Brain microvascular endothelial cell (primary cell): Measurements from ENCODE around the gene ACSL6.
A peak's percentile ranks its signal among the peaks of the same experiment; 100 is the strongest.

Source experiments
- DNase-seq: peaks from one replicate; pipeline ENCODE4 v3.0.0-alpha.2; 2020
- H3K27ac ChIP-seq: fragments of 250-450 bp; sonication (Bioruptor Pico); 2 replicates; pipeline ENCODE4 v1.5.1; 2020; ENCODE audit warnings: mild to moderate bottlenecking, moderate library complexity
- H3K27me3 ChIP-seq: fragments of 250-450 bp; sonication (Bioruptor Pico); replicated peaks from 2 replicates; pipeline ENCODE4 v1.5.1; 2020; ENCODE audit warnings: mild to moderate bottlenecking
- H3K36me3 ChIP-seq: fragments of 250-450 bp; sonication (Bioruptor Pico); replicated peaks from 2 replicates; pipeline ENCODE4 v1.5.1; 2020; ENCODE audit warnings: mild to moderate bottlenecking
- H3K4me3 ChIP-seq: 2 replicates; pipeline ENCODE4 v1.5.1; 2011; ENCODE audit warnings: low read depth, mild to moderate bottlenecking, control low read depth, low read length, moderate library complexity
- in situ Hi-C: cut with HindIII; loops from 2 replicates; pipeline ENCODE4 v1.10.0; 2017; ENCODE audit warnings: low sequenced_read_pairs, low pct_ligation_motif_present
- TF ChIP-seq, protein P1 (sequence below): IDR thresholded peaks from 2 replicates; pipeline ENCODE4 v1.5.1; 2011; ENCODE audit warnings: low read depth, mild to moderate bottlenecking, moderate library complexity, low read length, control low read depth, inconsistent platforms; ENCODE audit errors: missing control alignments

ACSL6 gene

DNA sequence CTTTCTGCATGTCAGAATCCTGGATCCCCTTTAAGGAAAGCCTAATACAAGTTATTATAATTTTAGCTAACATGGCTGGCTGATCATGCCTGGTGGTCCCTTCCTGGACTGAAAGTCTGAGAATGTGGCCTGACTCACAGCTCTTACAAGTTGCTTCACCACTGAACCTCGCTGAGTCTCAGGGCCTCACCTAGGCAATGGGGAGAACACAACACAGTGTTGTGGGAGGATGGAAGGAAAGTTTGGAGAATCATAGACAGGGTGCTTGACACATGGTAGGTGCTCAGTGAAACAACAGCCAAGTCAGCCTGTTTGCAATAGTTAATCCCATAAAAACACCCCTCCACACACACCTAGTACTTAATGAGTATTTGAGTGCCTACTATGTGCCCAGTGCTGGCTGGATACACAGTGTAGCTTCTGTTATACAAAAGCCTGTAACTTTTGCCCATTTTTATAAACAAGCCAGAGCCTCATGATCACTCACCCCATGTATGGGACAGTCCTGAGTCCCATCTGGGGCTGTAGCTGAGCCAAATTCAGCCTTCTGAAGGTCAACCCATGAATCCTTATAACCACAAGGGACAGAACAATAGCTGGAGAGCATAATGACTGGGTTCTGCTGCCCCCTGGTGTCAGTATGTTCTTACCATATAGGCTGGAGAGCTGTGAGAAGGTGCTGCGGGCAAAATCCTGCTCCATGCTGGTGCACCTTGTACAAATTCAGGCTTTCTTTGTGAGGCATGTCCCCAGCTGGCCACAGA lies 3.9 kb downstream of the ACSL6 start:
- TF ChIP-seq, protein P1, sequence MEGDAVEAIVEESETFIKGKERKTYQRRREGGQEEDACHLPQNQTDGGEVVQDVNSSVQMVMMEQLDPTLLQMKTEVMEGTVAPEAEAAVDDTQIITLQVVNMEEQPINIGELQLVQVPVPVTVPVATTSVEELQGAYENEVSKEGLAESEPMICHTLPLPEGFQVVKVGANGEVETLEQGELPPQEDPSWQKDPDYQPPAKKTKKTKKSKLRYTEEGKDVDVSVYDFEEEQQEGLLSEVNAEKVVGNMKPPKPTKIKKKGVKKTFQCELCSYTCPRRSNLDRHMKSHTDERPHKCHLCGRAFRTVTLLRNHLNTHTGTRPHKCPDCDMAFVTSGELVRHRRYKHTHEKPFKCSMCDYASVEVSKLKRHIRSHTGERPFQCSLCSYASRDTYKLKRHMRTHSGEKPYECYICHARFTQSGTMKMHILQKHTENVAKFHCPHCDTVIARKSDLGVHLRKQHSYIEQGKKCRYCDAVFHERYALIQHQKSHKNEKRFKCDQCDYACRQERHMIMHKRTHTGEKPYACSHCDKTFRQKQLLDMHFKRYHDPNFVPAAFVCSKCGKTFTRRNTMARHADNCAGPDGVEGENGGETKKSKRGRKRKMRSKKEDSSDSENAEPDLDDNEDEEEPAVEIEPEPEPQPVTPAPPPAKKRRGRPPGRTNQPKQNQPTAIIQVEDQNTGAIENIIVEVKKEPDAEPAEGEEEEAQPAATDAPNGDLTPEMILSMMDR = peak; percentile 80
- in situ Hi-C loops = loop anchor here (25.0 kb wide), 1 partner anchor 420 kb away; no protein-coding TSS in a partner anchor
- Histone ChIP-seq H3K4me3 (no peak overlapping the region), H3K27me3 (peaks cover 16% of the 10 kb centered on the region), H3K27ac (no peak overlapping the region), H3K36me3 (no peaks in the 10 kb centered on the region)
- peak; percentile 87 for DNase-seq

DNA sequence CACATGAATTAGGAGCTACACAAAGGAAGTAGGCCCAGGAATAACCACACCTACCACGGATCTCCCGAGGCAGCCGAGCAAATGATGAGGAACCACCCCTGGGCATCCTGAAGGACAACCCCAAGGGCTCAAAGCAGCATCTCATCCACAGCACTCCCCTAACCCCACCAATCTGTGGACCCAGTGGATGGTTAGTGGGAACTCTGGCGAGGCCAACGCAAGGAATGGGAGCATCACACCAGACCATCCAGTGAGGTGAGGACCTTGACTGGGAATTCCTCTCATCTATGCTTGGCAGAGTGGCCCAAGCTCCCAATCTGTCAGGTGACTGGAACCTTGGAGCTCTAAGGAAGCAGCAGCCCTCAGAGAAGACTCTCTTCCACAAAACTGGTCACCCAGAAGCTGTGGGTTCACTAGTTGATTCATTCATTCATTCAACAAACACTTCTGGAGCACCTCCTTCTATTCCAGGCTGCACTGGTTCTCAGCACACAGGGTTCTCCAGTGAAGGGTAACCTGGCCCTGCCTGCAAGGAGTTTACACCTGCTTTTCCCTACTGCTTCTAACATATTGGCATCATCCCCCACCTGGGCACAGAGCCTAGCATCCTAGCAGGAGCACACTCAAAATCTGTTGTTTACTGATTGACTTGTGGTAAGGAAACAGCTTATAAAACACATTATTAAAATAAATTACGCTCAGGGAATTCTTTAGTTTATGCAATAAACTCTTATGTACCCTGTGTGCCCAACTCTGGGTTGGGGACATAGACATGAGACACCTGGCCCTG lies 4.9 kb downstream of the ACSL6 start:
- H3K36me3 ChIP-seq = no peaks in the 10 kb centered on the region
- H3K4me3 ChIP-seq = no peak overlapping the region
- in situ Hi-C loops = loop anchor here (25.0 kb wide), 1 partner anchor 419 kb away; no protein-coding TSS in a partner anchor
- no peak overlapping the region for H3K27ac ChIP-seq
- H3K27me3 ChIP-seq = peaks cover 7% of the 10 kb centered on the region
- TF ChIP-seq, protein P1 = no peak
- DNase-seq = no peak

DNA sequence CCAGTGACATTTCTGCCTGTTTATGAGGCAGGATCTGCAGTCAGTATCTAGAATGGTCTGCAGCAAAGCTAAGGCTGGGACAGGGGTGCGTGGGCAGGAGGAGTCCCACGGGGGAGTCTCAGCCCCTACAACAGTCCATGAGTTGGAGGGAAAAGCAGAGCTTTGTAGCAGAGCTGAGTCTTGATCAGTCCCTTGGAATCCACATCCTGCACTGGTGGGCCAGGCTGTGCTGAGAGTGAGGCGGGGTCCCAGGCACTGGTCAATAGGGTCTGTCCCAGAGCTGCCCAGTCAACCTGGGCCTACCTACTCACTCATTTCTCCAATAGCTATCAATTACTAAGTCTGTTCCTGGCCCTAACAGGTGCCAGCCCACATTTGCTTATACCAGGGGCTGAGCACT lies 5.9 kb downstream of the ACSL6 start:
- TF ChIP-seq, protein P1 = no peak
- H3K27me3 ChIP-seq = peaks cover 2% of the 10 kb centered on the region
- no peak for DNase-seq
- no peak overlapping the region for H3K4me3 ChIP-seq
- in situ Hi-C loops = loop anchor here (25.0 kb wide), 1 partner anchor 418 kb away; no protein-coding TSS in a partner anchor
- no peaks in the 10 kb centered on the region for H3K36me3 ChIP-seq
- no peak overlapping the region for H3K27ac ChIP-seq

DNA sequence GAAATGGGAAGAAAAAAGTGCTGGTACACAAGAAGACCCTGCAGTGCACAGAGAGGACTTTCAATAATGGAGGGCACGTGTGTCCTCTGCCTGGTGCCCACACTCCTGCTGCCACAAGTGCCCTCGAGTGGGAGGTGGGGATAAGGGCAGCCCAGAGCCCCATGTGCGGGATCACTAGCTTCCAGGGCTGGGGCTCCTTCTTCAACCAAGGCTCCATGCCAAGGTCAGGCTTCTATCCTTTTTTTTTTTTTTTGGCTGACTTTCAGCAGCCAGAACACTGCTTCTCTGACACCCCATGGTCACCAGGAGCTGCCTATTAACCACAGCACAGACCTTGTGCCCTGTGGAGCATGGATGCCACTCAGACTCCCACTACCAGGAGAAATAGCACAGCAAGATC lies 7.5 kb downstream of the ACSL6 start:
- TF ChIP-seq, protein P1 = no peak
- H3K4me3 ChIP-seq = no peak overlapping the region
- H3K27me3 ChIP-seq = no peaks in the 10 kb centered on the region
- H3K27ac ChIP-seq = no peak overlapping the region
- H3K36me3 ChIP-seq = no peaks in the 10 kb centered on the region
- no peak for DNase-seq
- in situ Hi-C loops = loop anchor here (25.0 kb wide), 1 partner anchor 417 kb away; no protein-coding TSS in a partner anchor

DNA sequence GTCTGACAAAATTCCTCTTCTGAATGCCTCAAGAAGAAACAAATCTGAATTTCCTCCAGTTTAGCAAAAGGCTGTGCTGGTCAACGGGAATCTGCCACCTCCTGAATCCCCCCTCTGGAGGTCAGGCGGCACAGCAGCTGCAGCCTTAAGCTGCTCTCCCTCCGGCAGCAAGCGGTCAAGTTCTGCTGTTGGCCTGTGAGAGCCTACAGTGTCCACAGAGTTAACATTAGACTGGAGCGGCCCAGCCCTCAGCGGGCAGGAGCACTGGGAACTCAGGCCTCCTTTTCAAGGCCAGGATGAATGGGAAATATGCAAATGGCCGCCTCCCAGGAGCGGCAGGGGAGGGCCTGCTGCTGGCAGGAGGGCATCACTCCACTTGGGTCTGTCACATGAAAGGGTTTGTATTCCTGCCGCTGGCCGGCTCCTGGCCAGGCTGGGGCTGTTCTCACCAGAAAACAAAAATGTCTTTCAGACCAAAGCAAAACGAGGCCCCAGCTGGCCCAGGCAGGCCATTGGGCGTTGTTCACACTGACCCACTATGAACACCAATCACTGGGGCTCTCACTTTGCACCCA lies 8.2 kb downstream of the ACSL6 start:
- Histone ChIP-seq H3K4me3 (no peak overlapping the region), H3K27ac (no peak overlapping the region), H3K36me3 (no peaks in the 10 kb centered on the region), H3K27me3 (no peaks in the 10 kb centered on the region)
- in situ Hi-C loops = loop anchor here (25.0 kb wide), 1 partner anchor 416 kb away; no protein-coding TSS in a partner anchor
- TF ChIP-seq, protein P1 = peak; percentile 53
- no peak for DNase-seq
